Transverse colon (tissue), 4 donors: Measurements from ENCODE around the gene OFD1. TPM values are rescaled to one million over a fixed set of nuclear protein-coding genes. Genes with fewer than 3 reads are reported as not detected.

ENCODE experiments used
- DNase-seq: peaks from one replicate; pipeline ENCODE4 v3.0.0-alpha.2; 2019
- H3K27ac ChIP-seq, 4 donors: fragments of 200-600 bp; sonication (generic); 2 replicates each; pipeline ENCODE4 v1.5.1; 2016 to 2018; ENCODE audit warnings: inconsistent platforms in 4 of 4
- H3K27me3 ChIP-seq: fragments of 200-600 bp; sonication (generic); 2 replicates; pipeline ENCODE4 v1.5.1; 2017; ENCODE audit warnings: inconsistent platforms
- H3K36me3 ChIP-seq, 4 donors: fragments of 200-600 bp; sonication (generic); 2 replicates each; pipeline ENCODE4 v1.5.1; 2017 to 2019; ENCODE audit warnings: inconsistent platforms in 4 of 4
- H3K4me1 ChIP-seq, 4 donors: fragments of 200-600 bp; sonication (generic); 2 replicates each; pipeline ENCODE4 v1.5.1; 2017 to 2020; ENCODE audit warnings: inconsistent platforms in 4 of 4
- H3K4me3 ChIP-seq, 4 donors: fragments of 200-600 bp; sonication (generic); 1 replicate in 1 of 4; 2 replicates in 3 of 4; pipeline versions ENCODE4 v1.5.1 to v1.6.1; 2017 to 2019; ENCODE audit warnings: inconsistent platforms in 4 of 4
- H3K9me3 ChIP-seq, 2 donors: fragments of 200-600 bp; sonication (generic); 2 replicates each; pipeline ENCODE4 v1.5.1; 2017 to 2019; ENCODE audit warnings: inconsistent platforms in 2 of 2
- CTCF ChIP-seq, 5 experiments: fragments of 200-600 bp in 3 of 5; fragments of 450-650 bp in 2 of 5; sonication (generic) in 3 of 5; IDR thresholded peaks; 1 replicate in 2 of 5; 2 replicates in 3 of 5; pipeline ENCODE4 v1.5.1; 2016 to 2017; ENCODE audit warnings: antibody characterized with exemption in 5 of 5, inconsistent platforms in 3 of 5, mild to moderate bottlenecking in 2 of 5, moderate library complexity in 1 of 5
- EP300 ChIP-seq: sonication (generic); formaldehyde crosslinking; IDR thresholded peaks from one replicate; pipeline ENCODE4 v1.6.1; 2017; ENCODE audit warnings: antibody characterized with exemption, low read depth
- POLR2A ChIP-seq: fragments of 450-650 bp; IDR thresholded peaks from one replicate; pipeline ENCODE4 v1.6.1; 2016; ENCODE audit warnings: antibody characterized with exemption, mild to moderate bottlenecking, moderate library complexity
- POLR2AphosphoS5 ChIP-seq, 3 donors: sonication (generic); formaldehyde crosslinking; IDR thresholded peaks; one replicate each; pipeline ENCODE4 v1.6.1; 2016; ENCODE audit warnings: antibody characterized with exemption in 3 of 3
- WGBS, 2 donors: methylation state at CpG; one replicate each; pipeline ENCODE4 v1.1.5; 2018; ENCODE audit warnings: low coverage in 1 of 2; 5-methylcytosine and 5-hydroxymethylcytosine counted together
- in situ Hi-C, 4 donors: fragments of 200-750 bp; cut with MboI; loops; one replicate each; pipeline versions ENCODE4 v1.15.0 to v1.15.1; 2017; ENCODE audit warnings: low sequenced_read_pairs in 3 of 4, low pct_ligation_motif_present in 1 of 4, low pct_unique_long_range_greater_than_20kb in 1 of 4
- intact Hi-C: fragments of 100-400 bp; cut with DNase I; formaldehyde crosslinking; loops from one replicate; pipeline ENCODE4 v1.15.1; 2023; ENCODE audit warnings: low total_unique reads
- total RNA-seq, 4 donors: library from RNA; depleted of rRNA; stranded (reverse); fragments of >200 nt; gene quantifications; one replicate each; pipeline ENCODE4 v1.1.0, GENCODE V29; 2016

The OFD1 gene
- total RNA-seq, 4 donors from 2014 or later = 27.2 to 184 (median 62.8) TPM

- WGBS, 2 donors = 88 to 89% methylated on average over 3 of the region's 3 CpGs
- TF ChIP-seq POLR2A (no peak), CTCF (IDR thresholded peaks at IDR 0.05) (no peak), EP300 (no peak), POLR2AphosphoS5 (IDR thresholded peaks at IDR 0.05) (no peak)
- Histone ChIP-seq H3K4me3 (no peak overlapping the region), H3K27ac (no peak overlapping the region), H3K4me1 (no peaks in the 10 kb centered on the region), H3K27me3 (no peaks in the 10 kb centered on the region), H3K9me3 (no peaks in the 10 kb centered on the region), H3K36me3 (no peaks in the 10 kb centered on the region)
- in situ Hi-C loops (loop anchor here in 2 of 4 donors (25.0 kb wide), 2 partner anchors 258 to 267 kb away; partner anchors contain the start of gene GEMIN8 (in 2 of the 2)), intact Hi-C loops (no loop called here)
- no peak for DNase-seq
Measured at GRCh38 chrX:13770013-13770535, 35.5 kb downstream of the OFD1 start.

GRCh38 chrX:13774696-13775095 lies 40.1 kb downstream of the OFD1 start:
- intact Hi-C loops (no loop called here), in situ Hi-C loops (loop anchor here in 2 of 4 donors (25.0 kb wide), 2 partner anchors 262 to 263 kb away; partner anchors contain the start of gene GEMIN8 (in 2 of the 2))
- TF ChIP-seq CTCF (IDR thresholded peaks at IDR 0.05) (no peak), EP300 (no peak), POLR2AphosphoS5 (IDR thresholded peaks at IDR 0.05) (no peak), POLR2A (no peak)
- H3K27me3 ChIP-seq = no peaks in the 10 kb centered on the region
- H3K4me3 ChIP-seq = no peak overlapping the region
- no peak for DNase-seq
- H3K4me1 ChIP-seq = no peaks in the 10 kb centered on the region
- no peaks in the 10 kb centered on the region for H3K9me3 ChIP-seq
- WGBS, 2 donors = 94 to 100% methylated on average over 1 to 2 of the region's 2 CpGs
- H3K27ac ChIP-seq = no peak overlapping the region
- no peaks in the 10 kb centered on the region for H3K36me3 ChIP-seq

- in situ Hi-C loops = no loop called here
- WGBS, 2 donors = 94% methylated on average over 3 of the region's 3 CpGs; no CpG with 5 or more reads in 1 of the 2 donors
- H3K36me3 ChIP-seq = no peaks in the 10 kb centered on the region
- no peaks in the 10 kb centered on the region for H3K9me3 ChIP-seq
- TF ChIP-seq POLR2A (no peak), CTCF (IDR thresholded peaks at IDR 0.05) (no peak), EP300 (no peak), POLR2AphosphoS5 (IDR thresholded peaks at IDR 0.05) (no peak)
- intact Hi-C loops = no loop called here
- no peaks in the 10 kb centered on the region for H3K27me3 ChIP-seq
- no peaks in the 10 kb centered on the region for H3K4me1 ChIP-seq
- no peak overlapping the region for H3K27ac ChIP-seq
- H3K4me3 ChIP-seq = no peak overlapping the region
- DNase-seq = no peak
Measured at GRCh38 chrX:13775837-13776236, 41.3 kb downstream of the OFD1 start.

GRCh38 chrX:13776387-13776786 lies 41.8 kb downstream of the OFD1 start:
- H3K27ac ChIP-seq = no peak overlapping the region
- no peak for TF ChIP-seq POLR2AphosphoS5 (IDR thresholded peaks at IDR 0.05)
- TF ChIP-seq EP300 = no peak
- no peak for TF ChIP-seq CTCF (IDR thresholded peaks at IDR 0.05)
- TF ChIP-seq POLR2A = no peak
- no peaks in the 10 kb centered on the region for H3K9me3 ChIP-seq
- 80% methylated on average over 4 of the region's 4 CpGs; no CpG with 5 or more reads in 1 of the 2 donors for WGBS, 2 donors
- in situ Hi-C loops (no loop called here), intact Hi-C loops (no loop called here)
- DNase-seq = no peak
- no peaks in the 10 kb centered on the region for H3K27me3 ChIP-seq
- H3K4me1 ChIP-seq = no peaks in the 10 kb centered on the region
- H3K4me3 ChIP-seq = no peak overlapping the region
- no peaks in the 10 kb centered on the region for H3K36me3 ChIP-seq
